Tibial nerve (tissue), 4 donors: ENCODE data around the gene DEPDC1B. TPM values are rescaled to one million over a fixed set of nuclear protein-coding genes. Genes with fewer than 3 reads are reported as not detected.
"Not testable (repeated sequence)": the region's sequence is repeated elsewhere in the genome, so short reads cannot be mapped to it uniquely, and the experiment has no call there.

Experiments used
- DNase-seq, 2 donors: peaks; one replicate each; pipeline ENCODE4 v3.0.0-alpha.2; 2019; ENCODE audit warnings: low spot score in 2 of 2
- H3K27ac ChIP-seq, 4 donors: fragments of 200-600 bp; sonication (generic) in 3 of 4; one replicate each; pipeline ENCODE4 v1.5.1; 2017 to 2019; ENCODE audit warnings: mild to moderate bottlenecking in 1 of 4
- H3K27me3 ChIP-seq, 2 donors: fragments of 200-600 bp; sonication (generic) in 1 of 2; one replicate each; pipeline versions ENCODE4 v1.5.1 to v1.6.0; 2017 to 2019
- H3K36me3 ChIP-seq, 3 donors: fragments of 200-600 bp; sonication (generic); one replicate each; pipeline ENCODE4 v1.5.1; 2018 to 2019
- H3K4me1 ChIP-seq, 4 donors: fragments of 200-600 bp; sonication (generic) in 3 of 4; one replicate each; pipeline ENCODE4 v1.5.1; 2017 to 2019
- H3K4me3 ChIP-seq, 4 donors: fragments of 200-600 bp; sonication (generic) in 3 of 4; one replicate each; pipeline ENCODE4 v1.5.1; 2017 to 2019; ENCODE audit warnings: mild to moderate bottlenecking in 1 of 4, moderate library complexity in 1 of 4
- H3K9me3 ChIP-seq, 4 donors: fragments of 200-600 bp; sonication (generic) in 3 of 4; one replicate each; pipeline ENCODE4 v1.5.1; 2017 to 2019
- EP300 ChIP-seq, 2 donors: sonication (generic); formaldehyde crosslinking; IDR thresholded peaks; one replicate each; pipeline ENCODE4 v1.6.1; 2017; ENCODE audit warnings: antibody characterized with exemption in 2 of 2, mild to moderate bottlenecking in 1 of 2
- POLR2A ChIP-seq, 2 donors: fragments of 450-650 bp; IDR thresholded peaks; one replicate each; pipeline ENCODE4 v1.6.1; 2017; ENCODE audit warnings: antibody characterized with exemption in 2 of 2, mild to moderate bottlenecking in 2 of 2, moderate library complexity in 2 of 2
- WGBS, 2 donors: methylation state at CpG; one replicate each; pipeline ENCODE4 v1.1.5; 2018; 5-methylcytosine and 5-hydroxymethylcytosine counted together
- total RNA-seq, 4 donors: library from RNA; depleted of rRNA; stranded (reverse); fragments of >200 nt; gene quantifications; one replicate each; pipeline ENCODE4 v1.1.0, GENCODE V29; 2016
- TF ChIP-seq, protein P1 (sequence below), 5 experiments: fragments of 200-600 bp in 3 of 5; fragments of 450-650 bp in 2 of 5; sonication (generic) in 3 of 5; IDR thresholded peaks; one replicate each; pipeline ENCODE4 v1.5.1; 2016 to 2019; ENCODE audit warnings: antibody characterized with exemption in 5 of 5, mild to moderate bottlenecking in 3 of 5, moderate library complexity in 2 of 5

DEPDC1B gene
- total RNA-seq, 4 donors from 2014 or later, result 2.2 to 5.7 (median 4.4) TPM

DNA sequence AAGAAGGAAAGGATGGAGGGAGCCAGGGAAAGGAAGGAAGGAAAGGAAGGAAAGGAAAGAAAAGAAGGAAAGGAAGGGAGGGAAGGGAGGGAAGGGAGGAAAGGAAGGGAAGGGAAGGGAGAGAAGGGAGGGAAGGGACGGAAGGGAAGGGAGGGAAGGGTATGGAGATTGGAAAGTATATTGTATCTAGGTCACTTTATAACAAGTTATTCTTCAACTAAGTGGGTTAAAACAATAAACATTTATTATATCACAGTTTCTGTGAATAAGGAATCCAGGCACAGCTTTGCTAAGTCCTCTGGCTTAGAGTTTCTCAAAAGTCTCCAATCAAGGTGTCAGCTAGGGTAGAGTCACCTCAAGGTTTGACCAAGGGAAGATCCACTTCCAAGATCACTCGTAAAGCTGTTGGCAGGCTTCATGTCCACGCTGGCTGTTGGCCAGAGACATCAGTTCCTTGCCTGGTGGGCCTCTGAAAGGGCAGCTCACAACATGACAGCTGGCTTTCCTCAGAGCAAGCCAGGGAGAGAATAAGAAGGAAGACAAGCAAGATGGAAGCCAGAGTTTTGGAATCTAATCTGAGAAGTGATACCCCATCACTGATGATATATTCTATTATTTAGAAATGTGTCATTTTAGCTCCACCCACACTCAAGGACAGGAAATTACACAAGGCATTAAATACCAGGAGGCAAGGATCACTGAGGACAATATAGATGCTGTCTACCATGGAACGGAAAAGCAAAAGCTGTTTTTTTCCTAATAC is 105.1 kb downstream of the DEPDC1B start:
- H3K27ac ChIP-seq, result no peak overlapping the region
- TF ChIP-seq, protein P1, sequence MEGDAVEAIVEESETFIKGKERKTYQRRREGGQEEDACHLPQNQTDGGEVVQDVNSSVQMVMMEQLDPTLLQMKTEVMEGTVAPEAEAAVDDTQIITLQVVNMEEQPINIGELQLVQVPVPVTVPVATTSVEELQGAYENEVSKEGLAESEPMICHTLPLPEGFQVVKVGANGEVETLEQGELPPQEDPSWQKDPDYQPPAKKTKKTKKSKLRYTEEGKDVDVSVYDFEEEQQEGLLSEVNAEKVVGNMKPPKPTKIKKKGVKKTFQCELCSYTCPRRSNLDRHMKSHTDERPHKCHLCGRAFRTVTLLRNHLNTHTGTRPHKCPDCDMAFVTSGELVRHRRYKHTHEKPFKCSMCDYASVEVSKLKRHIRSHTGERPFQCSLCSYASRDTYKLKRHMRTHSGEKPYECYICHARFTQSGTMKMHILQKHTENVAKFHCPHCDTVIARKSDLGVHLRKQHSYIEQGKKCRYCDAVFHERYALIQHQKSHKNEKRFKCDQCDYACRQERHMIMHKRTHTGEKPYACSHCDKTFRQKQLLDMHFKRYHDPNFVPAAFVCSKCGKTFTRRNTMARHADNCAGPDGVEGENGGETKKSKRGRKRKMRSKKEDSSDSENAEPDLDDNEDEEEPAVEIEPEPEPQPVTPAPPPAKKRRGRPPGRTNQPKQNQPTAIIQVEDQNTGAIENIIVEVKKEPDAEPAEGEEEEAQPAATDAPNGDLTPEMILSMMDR (IDR thresholded peaks at IDR 0.05), result no peak
- TF ChIP-seq EP300 (IDR thresholded peaks at IDR 0.05) (no peak), POLR2A (IDR thresholded peaks at IDR 0.05) (no peak)
- no peaks in the 10 kb centered on the region for H3K27me3 ChIP-seq
- no peaks in the 10 kb centered on the region for H3K4me1 ChIP-seq
- H3K9me3 ChIP-seq, result no peaks in the 10 kb centered on the region
- H3K4me3 ChIP-seq, result no peak overlapping the region
- no peaks in the 10 kb centered on the region for H3K36me3 ChIP-seq
- WGBS, 2 donors, result 83 to 86% methylated on average over 4 of the region's 4 CpGs
- DNase-seq, result no peak

DNA sequence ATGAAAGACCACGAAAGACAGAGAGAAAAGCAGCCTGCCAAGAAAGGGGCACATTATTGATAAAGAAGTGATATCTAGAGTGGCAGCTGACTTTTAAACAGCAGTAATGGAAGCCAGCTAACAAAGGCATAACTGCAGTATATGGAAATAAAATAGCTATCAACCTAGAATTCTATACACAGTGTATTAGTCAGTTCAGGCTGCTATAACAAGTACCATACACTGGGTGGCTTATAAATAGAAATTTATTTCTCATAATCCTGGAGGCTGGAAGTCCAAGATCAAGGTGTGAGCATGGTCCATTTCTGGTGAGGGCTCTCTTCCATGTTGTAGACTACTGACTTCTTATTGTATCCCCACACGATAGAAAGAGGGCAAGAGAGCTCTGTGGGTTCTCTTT is 109.8 kb downstream of the DEPDC1B start:
- H3K4me3 ChIP-seq, result no peak overlapping the region
- DNase-seq, result no peak
- TF ChIP-seq POLR2A (IDR thresholded peaks at IDR 0.05) (no peak), EP300 (IDR thresholded peaks at IDR 0.05) (no peak)
- TF ChIP-seq, protein P1 (IDR thresholded peaks at IDR 0.05), result no peak
- no peak overlapping the region for H3K27ac ChIP-seq
- H3K36me3 ChIP-seq, result no peaks in the 10 kb centered on the region
- no peaks in the 10 kb centered on the region for H3K27me3 ChIP-seq
- no peaks in the 10 kb centered on the region for H3K4me1 ChIP-seq
- no peaks in the 10 kb centered on the region for H3K9me3 ChIP-seq
- 82 to 94% methylated on average over 2 of the region's 2 CpGs for WGBS, 2 donors

DNA sequence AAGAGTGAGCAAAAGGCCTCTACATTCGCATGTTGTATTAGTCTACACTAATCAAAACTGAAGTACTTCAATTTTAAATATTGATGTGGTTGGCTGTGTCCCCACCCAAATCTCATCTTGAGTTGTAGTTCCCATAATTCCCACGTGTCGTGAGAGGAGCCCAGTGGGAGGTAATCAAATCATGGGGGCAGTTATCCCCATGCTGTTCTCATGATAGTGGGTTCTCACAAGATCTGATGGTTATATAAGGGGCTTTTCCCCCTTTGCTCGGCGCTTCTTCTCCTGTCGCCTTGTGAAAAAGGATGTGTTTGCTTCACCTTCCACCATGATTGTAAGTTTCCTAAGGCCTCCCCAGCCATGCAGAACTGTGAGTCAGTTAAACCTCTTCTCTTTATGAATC is 112.7 kb downstream of the DEPDC1B start:
- H3K27me3 ChIP-seq, DNase-seq, H3K4me3 ChIP-seq, H3K36me3 ChIP-seq, H3K9me3 ChIP-seq, H3K27ac ChIP-seq, H3K4me1 ChIP-seq: not testable (repeated sequence)
- 94 to 95% methylated on average over 6 of the region's 6 CpGs for WGBS, 2 donors

DNA sequence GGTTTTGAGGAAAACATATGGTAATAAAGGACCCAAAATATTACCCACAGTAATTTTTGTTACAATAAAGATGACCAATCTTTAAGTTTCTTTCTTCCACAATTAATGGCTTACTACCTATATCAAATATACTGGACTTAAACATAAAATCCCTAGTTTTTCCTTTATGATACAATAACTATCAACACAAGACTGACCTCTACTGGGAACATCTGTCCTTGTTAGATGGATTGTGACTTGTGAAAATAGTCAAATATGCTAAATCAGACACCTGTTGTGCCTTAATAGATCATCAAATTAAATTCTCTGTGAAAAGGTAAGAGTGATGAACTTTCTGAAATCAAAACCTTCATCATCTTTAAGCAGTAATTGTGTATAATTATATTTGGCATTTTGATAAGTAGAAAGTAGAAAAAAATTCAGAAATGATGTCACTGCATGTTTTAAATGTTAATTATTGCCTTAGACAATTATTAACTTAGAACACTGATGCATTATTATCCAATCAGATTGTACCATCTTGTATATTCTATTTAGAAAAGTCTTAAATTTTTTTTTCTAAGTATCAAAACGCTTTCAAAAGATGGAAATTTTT is 113.6 kb downstream of the DEPDC1B start:
- H3K36me3 ChIP-seq, result no peaks in the 10 kb centered on the region
- DNase-seq, result no peak
- WGBS, 2 donors, result 85 to 91% methylated on average over 1 of the region's 1 CpG
- no peaks in the 10 kb centered on the region for H3K4me1 ChIP-seq
- H3K27me3 ChIP-seq, result no peaks in the 10 kb centered on the region
- H3K27ac ChIP-seq, result no peak overlapping the region
- no peaks in the 10 kb centered on the region for H3K9me3 ChIP-seq
- TF ChIP-seq, protein P1 (IDR thresholded peaks at IDR 0.05), result peak in 1 of 5 experiments; percentile 7
- TF ChIP-seq EP300 (IDR thresholded peaks at IDR 0.05), result no peak
- no peak overlapping the region for H3K4me3 ChIP-seq

DNA sequence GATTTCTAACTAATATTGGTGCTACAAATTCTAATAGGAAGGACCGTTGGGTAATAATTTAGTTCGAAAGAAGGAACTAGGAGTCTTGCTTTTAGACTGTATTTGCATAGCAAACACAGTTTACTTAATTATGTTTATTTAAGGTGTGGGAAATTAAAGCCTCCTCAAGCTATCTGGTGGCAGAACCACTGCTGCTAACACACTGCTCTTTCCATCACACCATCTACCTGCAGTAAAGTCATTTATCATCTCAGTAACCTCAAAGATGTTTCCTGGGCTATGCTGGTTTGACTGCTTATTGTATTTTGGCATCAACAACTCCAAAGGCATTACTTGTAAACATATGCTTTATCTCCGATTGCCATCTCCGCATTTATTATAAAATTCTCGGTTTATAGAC is 114.3 kb downstream of the DEPDC1B start:
- Histone ChIP-seq H3K27ac (no peak overlapping the region), H3K4me1 (no peaks in the 10 kb centered on the region), H3K9me3 (no peaks in the 10 kb centered on the region), H3K4me3 (no peak overlapping the region), H3K27me3 (no peaks in the 10 kb centered on the region), H3K36me3 (no peaks in the 10 kb centered on the region)
- WGBS, 2 donors, result 91 to 94% methylated on average over 5 of the region's 5 CpGs
- DNase-seq, result no peak
- TF ChIP-seq, protein P1 (IDR thresholded peaks at IDR 0.05), result no peak
- no peak for TF ChIP-seq EP300 (IDR thresholded peaks at IDR 0.05)
- no peak for TF ChIP-seq POLR2A (IDR thresholded peaks at IDR 0.05)
